Measurements from ENCODE around the gene TBC1D30. TPM values are rescaled to one million over a fixed set of nuclear protein-coding genes. Genes with fewer than 3 reads are reported as not detected.

Gene TBC1D30
- total RNA-seq, 4 donors from 2014 or later: 1.8 to 8.0 (median 3.5) TPM

GRCh38 chr12:64858882-64859605 lies 34.6 kb downstream of the TBC1D30 start:
- intact Hi-C loops (cut with DNase I): no loop called here
- no peak overlapping the region for H3K4me3 ChIP-seq
- H3K27ac ChIP-seq: no peak overlapping the region
- no peak for DNase-seq
- H3K9me3 ChIP-seq: no peaks in the 10 kb centered on the region
- WGBS, 2 donors: 85 to 90% methylated on average over 4 of the region's 4 CpGs
- no peaks in the 10 kb centered on the region for H3K36me3 ChIP-seq
- TF ChIP-seq POLR2A (IDR thresholded peaks at IDR 0.05): no peak
- no peak for TF ChIP-seq CTCF (IDR thresholded peaks at IDR 0.05)
- H3K27me3 ChIP-seq: peaks cover 0 to 3% (median 0%) of the 10 kb centered on the region in 4 donors
- H3K4me1 ChIP-seq: no peaks in the 10 kb centered on the region

- Histone ChIP-seq H3K27me3 (peaks cover 0 to 3% (median 0%) of the 10 kb centered on the region in 4 donors), H3K27ac (no peak overlapping the region), H3K36me3 (no peaks in the 10 kb centered on the region), H3K4me3 (no peak overlapping the region), H3K9me3 (no peaks in the 10 kb centered on the region), H3K4me1 (no peaks in the 10 kb centered on the region)
- intact Hi-C loops (cut with DNase I): no loop called here
- DNase-seq: no peak
- 87 to 92% methylated on average over 4 of the region's 4 CpGs for WGBS, 2 donors
- TF ChIP-seq CTCF (IDR thresholded peaks at IDR 0.05): no peak
- no peak for TF ChIP-seq POLR2A (IDR thresholded peaks at IDR 0.05)
These were observed 36.1 kb downstream of the TBC1D30 start for GRCh38 chr12:64860446-64860998.

- DNase-seq: no peak
- intact Hi-C loops (cut with DNase I): no loop called here
- no peaks in the 10 kb centered on the region for H3K9me3 ChIP-seq
- no peak overlapping the region for H3K4me3 ChIP-seq
- no peaks in the 10 kb centered on the region for H3K36me3 ChIP-seq
- no peak overlapping the region for H3K27ac ChIP-seq
- peaks cover 0 to 5% (median 0%) of the 10 kb centered on the region in 4 donors for H3K27me3 ChIP-seq
- no peaks in the 10 kb centered on the region for H3K4me1 ChIP-seq
- TF ChIP-seq CTCF (IDR thresholded peaks at IDR 0.05) (no peak), POLR2A (IDR thresholded peaks at IDR 0.05) (no peak)
- WGBS, 2 donors: 40 to 58% methylated on average over 5 of the region's 5 CpGs
These were observed 39.9 kb downstream of the TBC1D30 start for GRCh38 chr12:64864319-64864718.

GRCh38 chr12:64875186-64875585 lies 50.7 kb downstream of the TBC1D30 start:
- TF ChIP-seq CTCF (IDR thresholded peaks at IDR 0.05) (no peak), POLR2A (IDR thresholded peaks at IDR 0.05) (no peak)
- no peak for DNase-seq
- 84 to 100% methylated on average over 9 to 11 of the region's 17 CpGs for WGBS, 2 donors
- no peak overlapping the region for H3K27ac ChIP-seq
- intact Hi-C loops (cut with DNase I): no loop called here
- H3K9me3 ChIP-seq: no peaks in the 10 kb centered on the region
- H3K4me1 ChIP-seq: no peaks in the 10 kb centered on the region
- no peak overlapping the region for H3K4me3 ChIP-seq
- no peaks in the 10 kb centered on the region for H3K27me3 ChIP-seq
- H3K36me3 ChIP-seq: no peaks in the 10 kb centered on the region

GRCh38 chr12:64876388-64877071 lies 52.1 kb downstream of the TBC1D30 start:
- TF ChIP-seq CTCF (IDR thresholded peaks at IDR 0.05) (no peak), POLR2A (IDR thresholded peaks at IDR 0.05) (no peak)
- H3K9me3 ChIP-seq: no peaks in the 10 kb centered on the region
- H3K4me1 ChIP-seq: no peaks in the 10 kb centered on the region
- intact Hi-C loops (cut with DNase I): no loop called here
- DNase-seq: no peak
- H3K4me3 ChIP-seq: no peak overlapping the region
- WGBS, 2 donors: 91 to 92% methylated on average over 9 to 12 of the region's 12 CpGs
- H3K27me3 ChIP-seq: no peaks in the 10 kb centered on the region
- H3K27ac ChIP-seq: no peak overlapping the region
- no peaks in the 10 kb centered on the region for H3K36me3 ChIP-seq
